ENCODE results near the gene TRIP12.
"Not testable (repeated sequence)": the region's sequence is repeated elsewhere in the genome, so short reads cannot be mapped to it uniquely, and the experiment has no call there.

TRIP12 gene

GRCh38 chr2:229768235-229768634 is 153.6 kb downstream of the TRIP12 start:
- DNase-seq (ENCODE audit: low spot score) = no peak

- DNase-seq (ENCODE audit: low spot score) = no peak
Observed at GRCh38 chr2:229765721-229766120, 156.1 kb downstream of the TRIP12 start.

- DNase-seq (ENCODE audit: low spot score) = no peak
Observed at GRCh38 chr2:229761663-229762062, 160.1 kb downstream of the TRIP12 start.

GRCh38 chr2:229757462-229757861 is 164.3 kb downstream of the TRIP12 start:
- not testable (repeated sequence) for DNase-seq (ENCODE audit: low spot score)

- DNase-seq (ENCODE audit: low spot score) = no peak
Observed at GRCh38 chr2:229752970-229753729, 168.7 kb downstream of the TRIP12 start.

- no peak for DNase-seq (ENCODE audit: low spot score)
Observed at GRCh38 chr2:229749779-229750178, 172.0 kb downstream of the TRIP12 start.

- DNase-seq (ENCODE audit: low spot score) = no peak
Observed at GRCh38 chr2:229748950-229749349, 172.9 kb downstream of the TRIP12 start.

- not testable (repeated sequence) for DNase-seq (ENCODE audit: low spot score)
Observed at GRCh38 chr2:229742691-229743090, 179.1 kb downstream of the TRIP12 start.

- DNase-seq (ENCODE audit: low spot score) = no peak
Observed at GRCh38 chr2:229740279-229740678, 181.5 kb downstream of the TRIP12 start.

- DNase-seq (ENCODE audit: low spot score) = no peak
Observed at GRCh38 chr2:229738024-229738625, 183.7 kb downstream of the TRIP12 start.

GRCh38 chr2:229734410-229734809 is 187.4 kb downstream of the TRIP12 start:
- no peak for DNase-seq (ENCODE audit: low spot score)

GRCh38 chr2:229733611-229734245 is 188.1 kb downstream of the TRIP12 start:
- no peak for DNase-seq (ENCODE audit: low spot score)

- no peak for DNase-seq (ENCODE audit: low spot score)
Observed at GRCh38 chr2:229732897-229733296, 188.9 kb downstream of the TRIP12 start.

- no peak for DNase-seq (ENCODE audit: low spot score)
Observed at GRCh38 chr2:229731916-229732315, 189.9 kb downstream of the TRIP12 start.

GRCh38 chr2:229731363-229731762 is 190.4 kb downstream of the TRIP12 start:
- no peak for DNase-seq (ENCODE audit: low spot score)

GRCh38 chr2:229728370-229728769 is 193.4 kb downstream of the TRIP12 start:
- DNase-seq (ENCODE audit: low spot score) = no peak

- DNase-seq (ENCODE audit: low spot score) = no peak
Observed at GRCh38 chr2:229726643-229727042, 195.2 kb downstream of the TRIP12 start.

GRCh38 chr2:229725716-229726574 is 195.9 kb downstream of the TRIP12 start:
- no peak for DNase-seq (ENCODE audit: low spot score)

- not testable (repeated sequence) for DNase-seq (ENCODE audit: low spot score)
Observed at GRCh38 chr2:229723192-229723591, 198.6 kb downstream of the TRIP12 start.

GRCh38 chr2:229719926-229720647 is 201.7 kb downstream of the TRIP12 start:
- no peak for DNase-seq (ENCODE audit: low spot score)

GRCh38 chr2:229718057-229718456 is 203.8 kb downstream of the TRIP12 start:
- DNase-seq (ENCODE audit: low spot score) = no peak

All from LoVo (cell line).